HepG2 (cell line): ENCODE data around the gene EIF4G3. TPM values are rescaled to one million over a fixed set of nuclear protein-coding genes. Genes with fewer than 3 reads are reported as not detected.

Experiments used
- AKAP8 ChIP-seq: sonication (generic); formaldehyde crosslinking; IDR thresholded peaks from 2 replicates; pipeline ENCODE4 v1.5.1; 2020; ENCODE audit warnings: mild to moderate bottlenecking, missing genetic modification reagents
- ATF2 ChIP-seq: sonication (generic); formaldehyde crosslinking; IDR thresholded peaks from 2 replicates; pipeline ENCODE4 v1.4.0; 2020; ENCODE audit warnings: missing genetic modification reagents
- ATF5 ChIP-seq: sonication (generic); formaldehyde crosslinking; IDR thresholded peaks from 2 replicates; pipeline ENCODE4 v1.4.0; 2020; ENCODE audit warnings: mild to moderate bottlenecking, low read depth, missing genetic modification reagents
- CCAR2 ChIP-seq: fragments of 200-400 bp; formaldehyde crosslinking; optimal IDR thresholded peaks from 2 replicates; pipeline ENCODE3; 2018; ENCODE audit warnings: low read depth, mild to moderate bottlenecking, low read length, moderate library complexity
- CTCF ChIP-seq: sonication (generic); formaldehyde crosslinking; IDR thresholded peaks from 2 replicates; pipeline ENCODE4 v1.5.0; 2020; ENCODE audit warnings: mild to moderate bottlenecking, missing genetic modification reagents, moderate library complexity
- EZH2 ChIP-seq: conservative IDR thresholded peaks from 2 replicates; pipeline ENCODE4 v1.6.1; 2012; ENCODE audit warnings: mild to moderate bottlenecking, low read depth, low read length, moderate library complexity
- IKZF5 ChIP-seq: IDR thresholded peaks from 2 replicates; pipeline ENCODE4 v1.6.1; 2018; ENCODE audit warnings: missing genetic modification reagents, mild to moderate bottlenecking, missing compliant biosample characterization
- JUN ChIP-seq: sonication (generic); formaldehyde crosslinking; IDR thresholded peaks from 2 replicates; pipeline ENCODE4 v1.4.0; 2020; ENCODE audit warnings: mild to moderate bottlenecking, missing genetic modification reagents
- MBNL3 ChIP-seq: fragments of 250-450 bp; sonication (Bioruptor Pico); conservative IDR thresholded peaks from 2 replicates; pipeline ENCODE4 v1.8.0; 2022; ENCODE audit warnings: mild to moderate bottlenecking, inconsistent platforms
- MIER2 ChIP-seq: IDR thresholded peaks from 2 replicates; pipeline ENCODE4 v1.6.1; 2016; ENCODE audit warnings: missing biosample characterization, missing genetic modification reagents
- POGK ChIP-seq: sonication (generic); formaldehyde crosslinking; conservative IDR thresholded peaks from 2 replicates; pipeline ENCODE4 v1.8.0; 2022; ENCODE audit warnings: mild to moderate bottlenecking, moderate library complexity, missing genetic modification reagents
- SIN3B ChIP-seq: fragments of 150-350 bp; IDR thresholded peaks from 2 replicates; pipeline ENCODE4 v1.6.1; 2014; ENCODE audit warnings: low read length
- SIX4 ChIP-seq: sonication (generic); formaldehyde crosslinking; IDR thresholded peaks from 2 replicates; pipeline ENCODE4 v1.4.0; 2020; ENCODE audit warnings: missing genetic modification reagents
- TEAD2 ChIP-seq: sonication (generic); formaldehyde crosslinking; IDR thresholded peaks from 2 replicates; pipeline ENCODE4 v1.9.0; 2021; ENCODE audit warnings: missing genetic modification reagents
- TEF ChIP-seq: sonication (generic); formaldehyde crosslinking; IDR thresholded peaks from 2 replicates; pipeline ENCODE4 v1.5.0; 2020; ENCODE audit warnings: missing genetic modification reagents
- ZNF18 ChIP-seq: sonication (generic); formaldehyde crosslinking; IDR thresholded peaks from 2 replicates; pipeline ENCODE4 v1.8.0; 2022; ENCODE audit warnings: mild to moderate bottlenecking, missing genetic modification reagents; ENCODE audit not compliant: insufficient replicate concordance
- ZNF276 ChIP-seq: sonication (generic); formaldehyde crosslinking; IDR thresholded peaks from 2 replicates; pipeline ENCODE4 v1.4.0; 2020; ENCODE audit warnings: mild to moderate bottlenecking, low read depth, missing genetic modification reagents
- polyA plus RNA-seq, 8 experiments: library from polyadenylated mRNA; depleted of rRNA in 3 of 8; stranded (reverse) in 7 of 8; unstranded in 1 of 8; fragments of >200 nt; fragmentation: Illumina TruSeq in 4 of 8; extraction: Trizol in 4 of 8; gene quantifications; 2 replicates each; pipeline versions ENCODE4 v1.2.1 to v1.2.3, GENCODE V29; 2011 to 2016; ENCODE audit warnings: low read depth in 4 of 8, missing spikeins in 1 of 8, mixed read lengths in 1 of 8; ENCODE audit not compliant: insufficient read depth in 1 of 8
- total RNA-seq, 5 experiments: library from RNA; depleted of rRNA; stranded (reverse); fragments of >200 nt; fragmentation: Illumina TruSeq; extraction: Trizol; gene quantifications; 2 replicates each; pipeline ENCODE4 v1.2.3, GENCODE V29; 2016; ENCODE audit warnings: low read depth in 1 of 5

EIF4G3 gene
- total and polyA plus RNA-seq, 2 of the 13 experiments (the other 11 are each of a cell fraction or from before 2014, with no cell fraction given): 22.2 to 27.6 TPM

GRCh38 chr1:21022279-21023040 is 154.2 kb downstream of the EIF4G3 start (continued):
- TF ChIP-seq CTCF (no peak), MBNL3 (no peak), POGK (CRISPR knock-in tag) (no peak), ATF5 (CRISPR knock-in tag) (no peak), ZNF18 (peak; percentile 68), ATF2 (CRISPR knock-in tag) (peak; percentile 42; the same call in 1 of the 2 replicates), TEF (CRISPR knock-in tag) (no peak), SIN3B (no peak), ZNF276 (CRISPR knock-in tag) (no peak), EZH2 (no peak), JUN (CRISPR knock-in tag) (peak; percentile 76; the same call in 1 of the 2 replicates), TEAD2 (CRISPR knock-in tag) (no peak), SIX4 (peak; percentile 99), AKAP8 (CRISPR knock-in tag) (no peak), CCAR2 (no peak), IKZF5 (CRISPR knock-in tag) (peak; percentile 76; the same call in 1 of the 2 replicates), MIER2 (no peak)
